K562 (cell line): ENCODE measurements around the gene MAP3K13. TPM values are rescaled to one million over a fixed set of nuclear protein-coding genes. Genes with fewer than 3 reads are reported as not detected.

ENCODE experiments used
- ATAC-seq: fragments of 200-7000 bp; cut with Tn5 transposase; 3 replicates; pipeline ENCODE4 v1.9.1; 2020; ENCODE audit warnings: moderate library complexity
- BruUV-seq: library from RNA; stranded (reverse); fragments of 400-500 nt; replicated peaks from 2 replicates; lab custom pipeline; 2021; lab: Mats Ljungman, UMichigan
- CTCF ChIA-PET: fragments of 300-600 bp; formaldehyde crosslinking; extraction: SDS; loops from one replicate; lab custom pipeline; 2021; ENCODE audit warnings: low intra/inter-chr PET ratio; lab: Yijun Ruan, JAX
- POLR2A ChIA-PET: fragments of 300-600, 350-650 bp; sonication (Branson Sonifier 250); formaldehyde crosslinking; extraction: SDS; loops from one replicate; lab custom pipeline; 2021; ENCODE audit warnings: antibody characterized with exemption, inconsistent platforms; lab: Yijun Ruan, JAX
- DNase-seq, 4 experiments: peaks; one replicate each; pipeline versions ENCODE4 v3.0.0 to v3.0.0-alpha.2; 2011 to 2018; ENCODE audit warnings: low spot score in 3 of 4, mixed read lengths in 3 of 4; ENCODE audit errors: extremely low read depth in 1 of 4
- FAIRE-seq: peaks from 2 replicates; lab custom pipeline; 2011; peaks lifted over from hg19 to GRCh38; lab: Jason Lieb, UNC
- H2AFZ ChIP-seq: 2 replicates; pipeline ENCODE4 v1.6.0; 2011; ENCODE audit warnings: low read depth, low read length, control low read depth, inconsistent platforms
- H3K27ac ChIP-seq: fragments of 200-600 bp; 3 replicates; pipeline ENCODE4 v1.8.0; 2011; ENCODE audit warnings: low read depth, mild to moderate bottlenecking, control low read depth, inconsistent platforms, low read length, moderate library complexity, mixed read lengths; ENCODE audit errors: extremely low read depth
- H3K27me3 ChIP-seq, 2 experiments: fragments of 300-600 bp in 1 of 2; 2 replicates in 1 of 2; 3 replicates in 1 of 2; pipeline versions ENCODE4 v1.6.0 to v1.8.0; 2011; ENCODE audit warnings: inconsistent platforms in 2 of 2, low read length in 2 of 2, mild to moderate bottlenecking in 1 of 2, mixed read lengths in 1 of 2, moderate library complexity in 1 of 2; ENCODE audit not compliant: control insufficient read depth in 2 of 2, insufficient read depth in 2 of 2
- H3K36me3 ChIP-seq: fragments of 300-600 bp; 3 replicates; pipeline ENCODE4 v1.8.0; 2011; ENCODE audit warnings: mild to moderate bottlenecking, low read length, inconsistent platforms; ENCODE audit not compliant: control insufficient read depth, insufficient read depth
- H3K4me1 ChIP-seq, 2 experiments: fragments of 200-600 bp in 1 of 2; replicated peaks in 1 of 2; 2 replicates in 1 of 2; 3 replicates in 1 of 2; pipeline versions ENCODE4 v1.5.1 to v1.8.0; 2011; ENCODE audit warnings: inconsistent platforms in 2 of 2, low read length in 2 of 2, mild to moderate bottlenecking in 1 of 2, mixed read lengths in 1 of 2, moderate library complexity in 1 of 2; ENCODE audit not compliant: control insufficient read depth in 2 of 2, insufficient read depth in 2 of 2
- H3K4me2 ChIP-seq: 2 replicates; pipeline ENCODE4 v1.6.1; 2011; ENCODE audit warnings: low read length, control low read depth, inconsistent platforms, mixed read lengths; ENCODE audit not compliant: insufficient read depth
- H3K4me3 ChIP-seq: fragments of 200-600 bp; sonication (generic), shearing (Covaris generic); 2 replicates; pipeline ENCODE4 v1.5.1; 2016; ENCODE audit warnings: control low read depth, inconsistent platforms
- H3K79me2 ChIP-seq: fragments of 200-600 bp; 3 replicates; pipeline ENCODE4 v1.8.0; 2011; ENCODE audit warnings: low read length, inconsistent platforms; ENCODE audit not compliant: control insufficient read depth, insufficient read depth
- H3K9ac ChIP-seq, 2 experiments: 2 replicates each; pipeline versions ENCODE4 v1.6.0 to v1.6.1; 2011; ENCODE audit warnings: low read depth in 2 of 2, low read length in 2 of 2, control low read depth in 1 of 2, inconsistent platforms in 1 of 2, mild to moderate bottlenecking in 1 of 2, mixed read lengths in 1 of 2; ENCODE audit not compliant: insufficient read depth in 1 of 2
- H3K9me1 ChIP-seq: one replicate; pipeline ENCODE4 v1.6.0; 2011; ENCODE audit warnings: inconsistent platforms, mild to moderate bottlenecking, low read length, moderate library complexity; ENCODE audit not compliant: control insufficient read depth, insufficient read depth
- H3K9me3 ChIP-seq: replicated peaks from 2 replicates; pipeline ENCODE4 v1.5.1; 2011; ENCODE audit warnings: low read depth, low read length, inconsistent platforms; ENCODE audit not compliant: control insufficient read depth, insufficient read depth
- H4K20me1 ChIP-seq: replicated peaks from 2 replicates; pipeline ENCODE4 v1.6.1; 2011; ENCODE audit warnings: low read length, inconsistent platforms, mixed read lengths; ENCODE audit not compliant: control insufficient read depth, insufficient read depth
- GTF3C2 ChIP-seq: IDR thresholded peaks from 3 replicates; pipeline ENCODE4 v1.6.1; 2011; ENCODE audit warnings: borderline replicate concordance, mild to moderate bottlenecking, moderate library complexity; ENCODE audit not compliant: insufficient read length; ENCODE audit errors: extremely low read depth
- HEY1 ChIP-seq: fragments of 250-450 bp; sonication (Bioruptor Pico); IDR thresholded peaks from 2 replicates; pipeline ENCODE4 v1.5.0; 2020; ENCODE audit warnings: mild to moderate bottlenecking, moderate library complexity, borderline replicate concordance
- KHSRP ChIP-seq: fragments of 450-650 bp; IDR thresholded peaks from 2 replicates; pipeline ENCODE4 v1.6.1; 2017
- LCOR ChIP-seq: sonication (generic); formaldehyde crosslinking; IDR thresholded peaks from 2 replicates; pipeline ENCODE4 v1.8.0; 2022; ENCODE audit warnings: mild to moderate bottlenecking, missing genetic modification reagents
- MTA1 ChIP-seq: fragments of 450-650 bp; IDR thresholded peaks from 2 replicates; pipeline ENCODE4 v1.6.1; 2017; ENCODE audit warnings: borderline replicate concordance
- SMAD3 ChIP-seq: fragments of 450-650 bp; formaldehyde crosslinking; conservative IDR thresholded peaks from 2 replicates; pipeline ENCODE4 v1.4.0; 2020; ENCODE audit warnings: mild to moderate bottlenecking
- ZFP36 ChIP-seq: fragments of 150-350 bp; IDR thresholded peaks from 2 replicates; pipeline ENCODE4 v1.6.1; 2018; ENCODE audit warnings: low read length, low read depth; ENCODE audit not compliant: partially characterized antibody
- ZNF717 ChIP-seq: fragments of 250-450 bp; sonication (Bioruptor Pico); IDR thresholded peaks from 2 replicates; pipeline ENCODE4 v1.5.0; 2021
- WGBS: fragments of 100-300 bp; shearing (Covaris generic); methylation state at CpG from one replicate; pipeline ENCODE4 v1.1.6; 2016; ENCODE audit warnings: low coverage, mixed read lengths; ENCODE audit not compliant: insufficient coverage; ENCODE audit errors: missing lambda C conversion rate; 5-methylcytosine and 5-hydroxymethylcytosine counted together
- in situ Hi-C: fragments of 300-500 bp; cut with MboI; formaldehyde crosslinking; loops from 4 replicates; pipeline ENCODE4 v1.15.0; 2018; ENCODE audit warnings: inconsistent platforms, mixed read lengths
- intact Hi-C: fragments of 100-400 bp; cut with micrococcal nuclease; formaldehyde crosslinking; loops from 2 replicates; pipeline ENCODE4 v1.14.2; 2022
- polyA plus RNA-seq, 8 experiments: library from polyadenylated mRNA; depleted of rRNA in 4 of 8; stranded (reverse) in 5 of 8; unstranded in 3 of 8; fragments of >200 nt; fragmentation: Nextera tagmentation in 2 of 8; fragmentation: Illumina TruSeq in 1 of 8; extraction: Ambion mirVana in 2 of 8; extraction: Trizol in 1 of 8; gene quantifications; 2 replicates each; pipeline versions ENCODE4 v1.2.1 to v1.2.3, GENCODE V29; 2011 to 2014; ENCODE audit warnings: inconsistent platforms in 1 of 8, missing spikeins in 1 of 8
- total RNA-seq, 7 experiments: library from RNA; depleted of rRNA in 6 of 7; stranded (reverse); fragments of >200 nt in 6 of 7; fragmentation: Illumina TruSeq in 2 of 7; extraction: Trizol in 2 of 7; gene quantifications; 2 replicates each; pipeline versions ENCODE4 v1.2.1 to v1.2.3, GENCODE V29; 2011 to 2021; ENCODE audit warnings: low replicate concordance in 1 of 7

The MAP3K13 gene
- total and polyA plus RNA-seq, 9 of the 15 experiments (the other 6 are each of a cell fraction or from before 2014, with no cell fraction given) = 0.04 to 0.32 (median 0.15) TPM; not detected in 2

GRCh38 chr3:185439745-185440466, 77.0 kb downstream of the MAP3K13 start:
- Histone ChIP-seq H3K9me3 (no peaks in the 10 kb centered on the region), H3K4me1 (no peaks in the 10 kb centered on the region), H3K36me3 (no peaks in the 10 kb centered on the region), H3K4me2 (no peak overlapping the region), H3K9ac (no peak overlapping the region)
- ATAC-seq (no peak), FAIRE-seq (no peak)
- intact Hi-C loops = no loop called here
- BruUV-seq = no TSS peak
- TF ChIP-seq HEY1 (CRISPR knock-in tag) (no peak), ZFP36 (no peak), SMAD3 (CRISPR knock-in tag) (no peak), LCOR (CRISPR knock-in tag) (no peak), KHSRP (no peak), ZNF717 (CRISPR knock-in tag) (no peak), MTA1 (no peak), GTF3C2 (no peak)
- TF ChIP-seq, all 486 proteins: peak for 0
- Histone ChIP-seq H2AFZ (no peak overlapping the region), H4K20me1 (no peaks in the 10 kb centered on the region), H3K9me1 (no peaks in the 10 kb centered on the region), H3K27ac (no peak overlapping the region), H3K79me2 (no peaks in the 10 kb centered on the region), H3K4me3 (no peak overlapping the region), H3K27me3 (peaks cover 0 to 6% of the 10 kb centered on the region in 2 experiments; a peak in 3 of 5 replicates)
- CTCF ChIA-PET = no interaction called here
- DNase-seq = no peak
- in situ Hi-C loops = no loop called here
- 13% methylated on average over 7 of the region's 7 CpGs for WGBS
- POLR2A ChIA-PET = interaction anchor here (0.6 to 0.9 kb wide), 2 partner anchors 21 to 504 kb away, joined by 3 to 4 read pairs; no protein-coding TSS in a partner anchor
